Measurements from ENCODE around the gene KIF4B.
"Not testable (repeated sequence)": the region's sequence is repeated elsewhere in the genome, so short reads cannot be mapped to it uniquely, and the experiment has no call there.

The KIF4B gene, protein sequence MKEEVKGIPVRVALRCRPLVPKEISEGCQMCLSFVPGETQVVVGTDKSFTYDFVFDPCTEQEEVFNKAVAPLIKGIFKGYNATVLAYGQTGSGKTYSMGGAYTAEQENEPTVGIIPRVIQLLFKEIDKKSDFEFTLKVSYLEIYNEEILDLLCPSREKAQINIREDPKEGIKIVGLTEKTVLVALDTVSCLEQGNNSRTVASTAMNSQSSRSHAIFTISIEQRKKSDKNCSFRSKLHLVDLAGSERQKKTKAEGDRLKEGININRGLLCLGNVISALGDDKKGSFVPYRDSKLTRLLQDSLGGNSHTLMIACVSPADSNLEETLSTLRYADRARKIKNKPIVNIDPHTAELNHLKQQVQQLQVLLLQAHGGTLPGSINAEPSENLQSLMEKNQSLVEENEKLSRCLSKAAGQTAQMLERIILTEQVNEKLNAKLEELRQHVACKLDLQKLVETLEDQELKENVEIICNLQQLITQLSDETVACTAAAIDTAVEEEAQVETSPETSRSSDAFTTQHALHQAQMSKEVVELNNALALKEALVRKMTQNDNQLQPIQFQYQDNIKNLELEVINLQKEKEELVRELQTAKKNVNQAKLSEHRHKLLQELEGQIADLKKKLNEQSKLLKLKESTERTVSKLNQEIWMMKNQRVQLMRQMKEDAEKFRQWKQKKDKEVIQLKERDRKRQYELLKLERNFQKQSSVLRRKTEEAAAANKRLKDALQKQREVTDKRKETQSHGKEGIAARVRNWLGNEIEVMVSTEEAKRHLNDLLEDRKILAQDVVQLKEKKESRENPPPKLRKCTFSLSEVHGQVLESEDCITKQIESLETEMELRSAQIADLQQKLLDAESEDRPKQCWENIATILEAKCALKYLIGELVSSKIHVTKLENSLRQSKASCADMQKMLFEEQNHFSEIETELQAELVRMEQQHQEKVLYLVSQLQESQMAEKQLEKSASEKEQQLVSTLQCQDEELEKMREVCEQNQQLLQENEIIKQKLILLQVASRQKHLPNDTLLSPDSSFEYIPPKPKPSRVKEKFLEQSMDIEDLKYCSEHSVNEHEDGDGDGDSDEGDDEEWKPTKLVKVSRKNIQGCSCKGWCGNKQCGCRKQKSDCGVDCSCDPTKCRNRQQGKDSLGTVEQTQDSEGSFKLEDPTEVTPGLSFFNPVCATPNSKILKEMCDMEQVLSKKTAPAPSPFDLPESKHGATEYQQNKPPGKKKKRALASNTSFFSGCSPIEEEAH

DNA sequence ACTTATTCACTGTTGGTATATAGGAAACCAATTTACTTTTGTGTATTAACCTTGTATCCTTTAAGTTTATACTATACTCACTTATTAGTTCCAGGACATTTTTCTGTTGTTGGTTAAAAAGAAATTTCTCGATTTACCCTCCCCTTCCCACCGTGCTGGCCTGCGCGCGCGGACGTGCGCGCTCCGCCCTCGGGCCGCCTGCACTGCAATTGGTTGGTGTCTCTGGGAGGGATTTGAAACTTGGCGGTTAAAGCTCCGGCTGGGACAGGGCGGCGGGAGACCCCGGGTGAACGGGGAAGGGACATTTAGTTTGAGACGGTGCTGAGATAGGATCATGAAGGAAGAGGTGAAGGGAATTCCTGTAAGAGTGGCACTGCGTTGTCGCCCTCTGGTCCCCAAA lies at the start of gene KIF4B:
Gene KIF4B (plus strand): TSS at position 230 of the 400 bp plus-strand sequence. CDS start 105 bp downstream, at position 335.
- no peak for DNase-seq

- no peak for DNase-seq
These were observed 47.3 kb upstream of the KIF4B start for GRCh38 chr5:154966081-154966841.

- DNase-seq, result no peak
These were observed 46.7 kb upstream of the KIF4B start for GRCh38 chr5:154966874-154967273.

GRCh38 chr5:154967421-154968024 lies 46.0 kb upstream of the KIF4B start:
- DNase-seq, result peak; percentile 12

GRCh38 chr5:154968953-154969352 lies 44.6 kb upstream of the KIF4B start:
- DNase-seq, result no peak

GRCh38 chr5:154970759-154971158 lies 42.8 kb upstream of the KIF4B start:
- no peak for DNase-seq

GRCh38 chr5:154971501-154971900 lies 42.1 kb upstream of the KIF4B start:
- no peak for DNase-seq

GRCh38 chr5:154972476-154973080 lies 41.0 kb upstream of the KIF4B start:
- peak; percentile 36 for DNase-seq

GRCh38 chr5:154976082-154976481 lies 37.5 kb upstream of the KIF4B start:
- DNase-seq, result not testable (repeated sequence)

DNA sequence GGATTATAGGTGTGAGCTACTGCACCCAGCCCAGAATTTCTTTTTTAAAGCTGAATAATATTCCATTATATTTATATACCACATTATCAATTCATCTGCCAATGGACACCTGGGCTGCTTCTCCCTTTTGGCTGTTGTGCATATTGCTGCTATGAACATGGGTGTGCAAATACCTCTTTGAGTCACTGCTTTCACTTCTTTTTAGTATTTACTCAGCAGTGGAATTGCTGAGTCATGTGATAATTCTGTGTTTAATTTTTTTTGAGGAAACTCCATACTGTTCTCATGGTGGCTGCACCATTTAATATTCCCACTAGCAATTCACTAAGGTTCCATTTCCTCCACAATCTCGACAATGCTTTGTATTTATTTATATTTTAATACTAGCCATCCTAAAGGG lies 36.1 kb upstream of the KIF4B start:
- DNase-seq, result no peak

DNA sequence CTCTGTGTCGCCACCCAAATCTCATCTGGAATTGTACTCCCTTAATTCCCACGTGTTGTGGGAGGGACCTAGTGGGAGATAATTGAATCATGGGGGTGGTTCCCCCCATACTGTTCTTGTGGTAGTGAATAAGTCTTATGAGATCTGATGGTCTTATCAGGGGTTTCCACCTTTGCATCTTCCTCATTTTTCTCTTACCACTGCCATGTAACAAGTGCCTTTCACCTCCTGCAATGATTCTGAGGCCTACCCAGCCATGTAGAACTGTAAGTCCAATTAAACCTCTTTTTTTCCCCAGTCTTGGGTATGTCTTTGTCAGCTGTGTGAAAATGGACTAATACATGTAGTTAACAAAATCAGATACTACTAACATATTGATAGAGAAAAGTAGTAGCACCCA lies 35.3 kb upstream of the KIF4B start:
- not testable (repeated sequence) for DNase-seq

GRCh38 chr5:154984946-154985516 lies 28.5 kb upstream of the KIF4B start:
- peak; percentile 80 for DNase-seq

DNA sequence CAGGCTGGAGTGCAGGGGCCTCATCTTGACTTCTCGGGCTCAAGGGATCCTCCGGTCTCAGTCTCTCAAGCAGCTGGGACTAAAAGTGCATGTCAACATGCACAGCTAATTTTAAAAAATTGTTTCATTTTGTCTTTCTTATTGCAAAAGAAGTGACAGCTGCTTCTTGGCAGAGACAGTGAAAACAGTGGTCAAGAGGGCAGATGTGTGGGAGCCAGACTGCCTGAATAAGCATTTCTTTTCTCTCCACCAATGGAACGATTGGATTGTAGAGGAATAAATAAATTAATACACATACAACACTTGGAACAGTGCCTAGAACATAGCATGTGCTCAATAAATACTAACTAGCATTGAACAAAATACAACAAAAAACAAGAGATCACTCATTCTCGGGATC lies 27.4 kb upstream of the KIF4B start:
- no peak for DNase-seq

DNA sequence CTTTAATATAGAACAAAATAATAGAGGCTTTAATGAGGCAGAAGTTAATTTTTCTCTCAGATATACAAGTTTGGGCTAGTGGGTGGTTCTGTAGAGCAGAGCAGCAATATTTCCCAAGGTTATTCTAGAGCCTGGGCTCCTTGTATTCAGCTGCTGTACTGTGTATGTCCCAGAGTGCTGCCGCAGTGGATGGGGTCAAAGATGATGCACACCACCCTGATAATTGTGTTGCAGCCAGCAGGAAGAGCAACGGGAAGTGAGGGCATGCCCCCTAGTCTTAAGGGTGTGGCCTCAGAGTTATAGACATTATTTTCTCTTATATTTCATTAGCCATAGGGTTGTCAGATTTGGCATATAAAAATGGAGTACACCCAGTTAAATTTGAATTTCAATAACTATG lies 23.9 kb upstream of the KIF4B start:
- no peak for DNase-seq

GRCh38 chr5:154993461-154993860 lies 20.1 kb upstream of the KIF4B start:
- no peak for DNase-seq

DNA sequence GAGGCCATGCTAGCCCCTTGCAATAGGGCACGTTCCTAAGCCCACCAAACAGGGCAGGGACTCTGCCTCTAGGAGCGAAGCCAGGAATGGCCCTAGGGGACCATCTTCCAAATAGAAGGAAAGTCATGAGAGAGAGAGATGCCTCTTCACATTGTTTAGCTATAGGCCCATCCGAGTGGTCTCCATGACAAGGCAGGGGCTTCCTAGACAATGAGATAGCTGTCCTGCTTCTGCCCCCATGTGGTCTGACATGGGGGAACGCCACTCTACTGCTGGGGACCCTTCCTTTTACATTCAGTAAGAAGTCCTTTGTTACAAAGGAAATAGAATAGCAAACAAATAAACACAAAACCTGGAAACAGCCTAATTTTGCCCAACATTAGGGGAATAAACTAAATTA lies 17.9 kb upstream of the KIF4B start:
- peak; percentile 3 for DNase-seq

- DNase-seq, result no peak
These were observed 15.8 kb upstream of the KIF4B start for GRCh38 chr5:154997746-154998145.

- DNase-seq, result no peak
These were observed 13.7 kb upstream of the KIF4B start for GRCh38 chr5:154999865-155000264.

DNA sequence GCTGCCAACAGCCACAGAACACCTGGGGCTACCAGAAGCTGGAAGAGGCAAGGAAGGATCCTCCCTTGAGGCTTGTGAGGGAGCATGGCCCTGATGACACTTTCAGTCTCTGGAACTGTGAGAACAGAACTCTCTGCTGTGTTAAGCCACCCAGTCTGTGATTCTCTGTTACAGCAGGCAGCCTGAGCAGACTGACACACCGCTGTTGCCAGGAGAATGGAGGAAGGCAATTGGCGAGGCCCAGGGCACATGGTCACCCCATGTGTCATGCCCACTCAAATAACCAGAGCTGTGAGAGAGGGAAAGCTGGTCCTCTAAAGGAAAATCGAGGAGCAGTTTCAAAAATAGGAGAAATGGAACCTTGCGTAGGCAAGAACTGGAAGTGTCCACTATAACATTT lies 12.0 kb upstream of the KIF4B start:
- no peak for DNase-seq

DNA sequence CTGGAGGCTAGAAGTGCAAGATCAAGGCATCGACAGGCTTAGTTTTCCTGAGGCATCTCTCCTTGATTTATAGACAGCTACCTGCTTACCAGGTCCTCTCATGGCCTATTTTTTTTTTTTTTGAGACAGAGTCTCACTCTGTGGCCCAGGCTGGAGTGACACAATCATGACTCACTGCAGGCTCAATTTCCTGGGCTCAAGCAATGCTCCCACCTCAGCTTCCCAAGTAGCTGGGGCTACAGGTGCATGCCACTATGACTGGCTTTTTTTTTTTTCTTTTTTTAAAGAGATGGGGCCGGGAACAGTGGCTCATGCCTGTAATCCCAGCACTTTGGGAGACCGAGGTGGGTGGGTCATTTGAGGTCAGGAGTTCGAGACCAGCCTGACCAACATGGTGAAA lies 10.8 kb upstream of the KIF4B start:
- not testable (repeated sequence) for DNase-seq

GRCh38 chr5:155004138-155004744 lies 9.3 kb upstream of the KIF4B start:
- no peak for DNase-seq

All from COR-L47 (cell line).